ENCODE results near the gene HYDIN. TPM values are rescaled to one million over a fixed set of nuclear protein-coding genes. Genes with fewer than 3 reads are reported as not detected.

The HYDIN gene
- total RNA-seq, 1 experiment from 2014 or later, result not detected

DNA sequence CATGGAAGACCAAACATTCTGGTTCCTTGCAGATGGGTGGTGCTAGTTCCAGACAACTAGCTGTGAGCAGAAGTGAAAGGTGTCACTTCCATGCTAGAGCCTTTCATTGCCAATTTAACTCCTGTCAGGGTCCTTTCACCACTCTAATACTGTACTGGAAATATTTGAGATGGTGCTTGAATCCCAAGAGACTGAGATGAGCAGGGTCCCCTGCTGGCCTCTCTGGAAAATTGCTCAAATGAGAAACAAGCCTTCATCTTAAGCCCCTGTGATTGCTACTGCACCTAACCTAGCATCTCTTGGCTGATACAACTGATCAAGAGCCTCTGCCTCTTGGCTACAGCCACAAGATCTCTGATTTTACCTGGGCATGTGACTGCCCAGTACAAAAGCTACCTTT, 422.2 kb downstream of the HYDIN start:
- ChIA-PET RAD21 (ENCODE audit: low non-redundant PET in 1 of 2, low total read pairs in 2 of 2, uncharacterized antibody in 2 of 2, unreplicated experiment in 2 of 2) (no interaction called here), CTCF (no interaction called here), POLR2A (no interaction called here)
- Histone ChIP-seq H3K79me2 (ENCODE audit: insufficient read depth, low read length) (no peaks in the 10 kb centered on the region), H3K9me3 (ENCODE audit: control insufficient read depth in 1 of 2, insufficient read depth in 1 of 2, low read depth in 1 of 2, low read length in 2 of 2) (peaks cover 0 to 9% of the 10 kb centered on the region in 2 experiments; a peak in 1 of 4 replicates), H3K4me3 (replicated peaks in 1 of 2; ENCODE audit: low read depth in 1 of 2, low read length in 2 of 2) (no peak overlapping the region), H3K27ac (ENCODE audit: low read depth, low read length) (no peak overlapping the region), H3K4me2 (ENCODE audit: low read length) (no peak overlapping the region), H4K20me1 (ENCODE audit: insufficient read depth) (no peaks in the 10 kb centered on the region; the same call in 1 of the 2 replicates), H2AFZ (ENCODE audit: low read depth, low read length, poor library complexity, severe bottlenecking) (no peak overlapping the region), H3K9me2 (ENCODE audit: insufficient read depth) (no peaks in the 10 kb centered on the region), H3K9ac (ENCODE audit: low read length) (no peak overlapping the region), H3K36me3 (ENCODE audit: control insufficient read depth in 1 of 2, insufficient read depth in 2 of 2, low read length in 2 of 2) (no peaks in the 10 kb centered on the region), H3K4me1 (ENCODE audit: control insufficient read depth in 1 of 2, insufficient read depth in 2 of 2, low read length in 2 of 2) (no peaks in the 10 kb centered on the region), H3K27me3 (ENCODE audit: insufficient read depth, low read length) (peaks cover 17% of the 10 kb centered on the region; the same call in 1 of the 2 replicates)
- intact Hi-C loops (cut with micrococcal nuclease), result no loop called here
- ATAC-seq, result peak; percentile 84
- BruUV-seq (replicated peaks), result no TSS peak
- DNase-seq (ENCODE audit: low read depth, low spot score), result no peak
- TF ChIP-seq FOSL1 (IDR thresholded peaks at IDR 0.05; ENCODE audit: low read depth), result no peak
- TF ChIP-seq, protein P1, sequence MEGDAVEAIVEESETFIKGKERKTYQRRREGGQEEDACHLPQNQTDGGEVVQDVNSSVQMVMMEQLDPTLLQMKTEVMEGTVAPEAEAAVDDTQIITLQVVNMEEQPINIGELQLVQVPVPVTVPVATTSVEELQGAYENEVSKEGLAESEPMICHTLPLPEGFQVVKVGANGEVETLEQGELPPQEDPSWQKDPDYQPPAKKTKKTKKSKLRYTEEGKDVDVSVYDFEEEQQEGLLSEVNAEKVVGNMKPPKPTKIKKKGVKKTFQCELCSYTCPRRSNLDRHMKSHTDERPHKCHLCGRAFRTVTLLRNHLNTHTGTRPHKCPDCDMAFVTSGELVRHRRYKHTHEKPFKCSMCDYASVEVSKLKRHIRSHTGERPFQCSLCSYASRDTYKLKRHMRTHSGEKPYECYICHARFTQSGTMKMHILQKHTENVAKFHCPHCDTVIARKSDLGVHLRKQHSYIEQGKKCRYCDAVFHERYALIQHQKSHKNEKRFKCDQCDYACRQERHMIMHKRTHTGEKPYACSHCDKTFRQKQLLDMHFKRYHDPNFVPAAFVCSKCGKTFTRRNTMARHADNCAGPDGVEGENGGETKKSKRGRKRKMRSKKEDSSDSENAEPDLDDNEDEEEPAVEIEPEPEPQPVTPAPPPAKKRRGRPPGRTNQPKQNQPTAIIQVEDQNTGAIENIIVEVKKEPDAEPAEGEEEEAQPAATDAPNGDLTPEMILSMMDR (IDR thresholded peaks at IDR 0.05 in 2 of 3, conservative IDR thresholded peaks at IDR 0.05 in 1 of 3; ENCODE audit: borderline replicate concordance in 1 of 3, insufficient read depth in 1 of 3, low read depth in 2 of 3, low read length in 2 of 3), result peak in 2 of 3 experiments; percentile 48 to 50; a peak in 4 of 6 replicates

- Histone ChIP-seq H3K27me3 (ENCODE audit: insufficient read depth, low read length) (peaks cover 17% of the 10 kb centered on the region; the same call in 1 of the 2 replicates), H3K9me3 (ENCODE audit: control insufficient read depth in 1 of 2, insufficient read depth in 1 of 2, low read depth in 1 of 2, low read length in 2 of 2) (peaks cover 0 to 9% of the 10 kb centered on the region in 2 experiments; a peak in 1 of 4 replicates), H3K4me2 (ENCODE audit: low read length) (no peak overlapping the region), H3K79me2 (ENCODE audit: insufficient read depth, low read length) (peaks cover under 1% of the 10 kb centered on the region; the same call in 1 of the 2 replicates), H2AFZ (ENCODE audit: low read depth, low read length, poor library complexity, severe bottlenecking) (no peak overlapping the region), H3K27ac (ENCODE audit: low read depth, low read length) (no peak overlapping the region), H3K4me1 (ENCODE audit: control insufficient read depth in 1 of 2, insufficient read depth in 2 of 2, low read length in 2 of 2) (peaks cover 2 to 6% of the 10 kb centered on the region in 2 experiments; a peak in 2 of 4 replicates), H3K9me2 (ENCODE audit: insufficient read depth) (no peaks in the 10 kb centered on the region), H3K9ac (ENCODE audit: low read length) (no peak overlapping the region), H4K20me1 (ENCODE audit: insufficient read depth) (no peaks in the 10 kb centered on the region; the same call in 1 of the 2 replicates), H3K36me3 (ENCODE audit: control insufficient read depth in 1 of 2, insufficient read depth in 2 of 2, low read length in 2 of 2) (no peaks in the 10 kb centered on the region), H3K4me3 (replicated peaks in 1 of 2; ENCODE audit: low read depth in 1 of 2, low read length in 2 of 2) (no peak overlapping the region)
- TF ChIP-seq CEBPB (IDR thresholded peaks at IDR 0.05; ENCODE audit: low read depth) (no peak), YY1 (IDR thresholded peaks at IDR 0.05; ENCODE audit: extremely low read depth, insufficient replicate concordance, low read depth, low read length) (no peak), REST (IDR thresholded peaks at IDR 0.05; ENCODE audit: low read depth) (no peak), EGR1 (IDR thresholded peaks at IDR 0.05; ENCODE audit: low read depth) (no peak), JUND (IDR thresholded peaks at IDR 0.05) (no peak), SRF (IDR thresholded peaks at IDR 0.05; ENCODE audit: low read depth) (no peak), POLR2A (IDR thresholded peaks at IDR 0.05; ENCODE audit: borderline replicate concordance, extremely low read depth, insufficient read depth, insufficient read length) (no peak), ZNF274 (IDR thresholded peaks at IDR 0.05; ENCODE audit: low read depth, low read length) (no peak), POLR2AphosphoS5 (IDR thresholded peaks at IDR 0.05; ENCODE audit: low read depth, low read length) (no peak), EZH2phosphoT487 (IDR thresholded peaks at IDR 0.05; ENCODE audit: borderline replicate concordance) (no peak), RAD21 (IDR thresholded peaks at IDR 0.05; ENCODE audit: low read depth) (no peak), ZFX (IDR thresholded peaks at IDR 0.05) (no peak)
- BruUV-seq (replicated peaks), result no TSS peak
- intact Hi-C loops (cut with micrococcal nuclease), result no loop called here
- ATAC-seq, result no peak
- no peak for DNase-seq (ENCODE audit: low read depth, low spot score)
- ChIA-PET POLR2A (no interaction called here), CTCF (no interaction called here), RAD21 (ENCODE audit: low non-redundant PET in 1 of 2, low total read pairs in 2 of 2, uncharacterized antibody in 2 of 2, unreplicated experiment in 2 of 2) (no interaction called here)
Observed at GRCh38 chr16:70805787-70806186, 424.7 kb downstream of the HYDIN start.
